Measurements from ENCODE around the gene TP53BP2.

Gene TP53BP2

DNA sequence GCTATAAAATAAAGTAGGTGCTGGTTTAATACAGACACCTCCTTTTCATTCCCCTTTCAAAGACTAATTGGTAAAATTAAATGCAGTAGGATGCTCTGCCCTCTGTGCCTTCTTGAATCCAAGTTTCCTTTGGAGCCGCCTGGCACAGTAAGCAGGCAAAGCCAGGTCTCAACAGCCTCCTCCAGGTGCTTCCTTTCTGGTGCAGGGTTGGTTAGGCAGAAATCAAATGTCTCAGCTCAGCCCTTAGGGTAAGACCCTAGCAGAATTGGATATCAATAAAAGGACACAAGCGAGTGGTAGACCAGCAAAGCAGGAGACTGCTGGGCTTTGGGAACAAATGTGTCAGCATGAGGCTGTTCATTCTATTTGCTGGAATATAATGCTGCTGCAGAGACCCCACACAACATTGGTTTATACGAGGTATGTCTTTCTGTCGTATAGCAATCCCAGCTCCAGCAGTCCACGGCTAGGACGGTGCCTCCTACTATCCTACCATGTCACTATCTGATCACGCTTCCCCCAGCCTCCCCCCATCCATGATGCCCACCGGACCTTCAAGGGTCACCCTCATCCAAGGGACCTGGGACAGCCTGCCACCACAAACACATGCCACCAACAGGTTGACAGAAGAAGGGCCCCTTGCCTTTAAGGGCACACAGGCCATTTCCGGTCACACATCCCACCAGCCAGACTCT, 75.0 kb downstream of the TP53BP2 start:
- no peak for TF ChIP-seq POLR2A (IDR thresholded peaks at IDR 0.05; ENCODE audit: low read depth, low read length)
- no peak for TF ChIP-seq TAF1 (IDR thresholded peaks at IDR 0.05; ENCODE audit: borderline replicate concordance, low read depth, low read length)
- no peak for TF ChIP-seq POLR2AphosphoS5 (IDR thresholded peaks at IDR 0.05; ENCODE audit: low read depth, low read length)
- no peak for DNase-seq (ENCODE audit: insufficient read length)
- FAIRE-seq, result no peak

DNA sequence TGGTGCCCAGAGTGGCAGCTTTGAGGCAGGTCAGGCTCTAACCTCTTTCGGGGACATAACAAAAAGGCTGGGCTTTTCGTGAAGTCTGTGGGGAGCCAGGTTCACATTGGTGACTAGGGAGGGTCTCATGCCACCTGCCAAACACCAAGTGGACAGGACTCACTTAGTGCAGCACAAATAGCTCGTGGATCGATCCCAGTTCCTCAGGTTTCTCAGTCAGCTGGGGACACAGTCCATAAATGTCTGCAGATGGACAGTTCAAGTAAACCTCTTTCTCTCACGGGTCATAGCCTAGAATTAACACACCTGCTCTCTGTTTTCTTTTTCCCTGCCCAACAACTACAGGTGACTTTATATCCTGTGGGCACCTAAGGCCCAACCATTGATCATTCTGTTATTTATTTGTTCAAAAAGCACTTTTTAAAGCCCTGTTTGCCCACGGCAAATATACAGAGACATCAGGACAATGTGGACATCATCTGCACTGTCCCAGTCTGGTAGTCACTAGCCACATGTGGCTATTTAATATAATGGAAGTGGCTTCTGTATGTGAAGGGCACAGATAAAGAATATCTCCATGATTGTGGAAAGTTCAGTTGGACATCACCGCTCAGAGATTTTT, 79.9 kb downstream of the TP53BP2 start:
- DNase-seq (ENCODE audit: insufficient read length) (no peak), FAIRE-seq (no peak)
- no peak for TF ChIP-seq TAF1 (IDR thresholded peaks at IDR 0.05; ENCODE audit: borderline replicate concordance, low read depth, low read length)
- no peak for TF ChIP-seq POLR2A (IDR thresholded peaks at IDR 0.05; ENCODE audit: low read depth, low read length)

DNA sequence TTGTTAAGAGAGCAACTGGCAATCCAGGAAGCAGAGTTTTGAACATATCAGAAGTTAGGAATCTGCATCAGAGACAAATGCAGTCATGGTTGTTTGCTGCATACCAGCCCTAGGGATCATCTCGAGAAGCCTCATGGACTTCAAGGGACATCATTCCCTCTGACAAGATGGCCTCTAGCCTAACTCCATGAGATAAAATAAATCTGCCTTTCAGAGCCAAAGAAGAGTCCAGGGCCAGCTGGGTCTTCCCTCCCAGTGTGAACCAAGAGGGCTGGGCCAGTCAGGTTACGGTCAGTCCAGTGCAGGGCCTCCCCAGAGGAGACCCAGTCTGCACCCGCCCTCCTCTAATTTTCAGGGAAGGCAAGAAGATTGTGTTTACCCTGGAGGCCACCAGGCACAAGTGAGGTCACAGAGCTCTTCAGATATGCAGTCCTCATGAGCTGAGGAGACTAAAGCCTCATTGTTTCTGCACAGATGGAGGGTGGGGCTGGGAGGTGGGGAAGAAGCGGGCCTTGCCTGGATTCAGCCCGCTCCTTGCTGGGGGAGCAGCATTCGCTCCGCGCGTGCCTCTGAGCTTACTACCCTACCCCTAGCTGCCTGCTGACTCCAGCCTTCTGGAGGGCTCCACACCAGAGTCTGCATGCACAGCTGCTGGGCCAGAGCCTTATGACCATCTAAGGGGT, 80.6 kb downstream of the TP53BP2 start:
- no peak for TF ChIP-seq POLR2AphosphoS5 (IDR thresholded peaks at IDR 0.05; ENCODE audit: low read depth, low read length)
- no peak for TF ChIP-seq TAF1 (IDR thresholded peaks at IDR 0.05; ENCODE audit: borderline replicate concordance, low read depth, low read length)
- TF ChIP-seq POLR2A (IDR thresholded peaks at IDR 0.05; ENCODE audit: low read depth, low read length), result no peak
- no peak for DNase-seq (ENCODE audit: insufficient read length)
- no peak for FAIRE-seq

DNA sequence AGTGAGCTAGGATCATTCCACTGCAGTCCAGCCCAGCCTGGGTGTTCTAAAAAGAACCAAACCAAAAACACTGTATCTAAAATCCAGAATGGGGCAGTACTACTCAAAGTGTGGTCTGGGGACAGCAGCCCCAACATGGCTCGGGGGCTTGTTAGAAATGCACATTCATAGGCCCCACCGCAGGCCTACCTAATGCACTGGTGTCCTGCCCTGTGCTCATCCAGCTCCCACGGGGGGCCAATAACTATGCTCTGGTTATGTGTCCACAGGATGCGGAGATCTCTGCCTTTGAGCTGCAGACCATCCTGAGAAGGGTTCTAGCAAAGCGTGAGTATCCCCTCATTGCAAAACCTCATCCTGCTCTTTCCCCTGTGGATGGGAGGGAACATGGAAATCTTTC, 81.9 kb downstream of the TP53BP2 start:
- TF ChIP-seq TAF1 (IDR thresholded peaks at IDR 0.05; ENCODE audit: borderline replicate concordance, low read depth, low read length), result no peak
- no peak for TF ChIP-seq POLR2AphosphoS5 (IDR thresholded peaks at IDR 0.05; ENCODE audit: low read depth, low read length)
- no peak for TF ChIP-seq POLR2A (IDR thresholded peaks at IDR 0.05; ENCODE audit: low read depth, low read length)
- FAIRE-seq, result no peak
- no peak for DNase-seq (ENCODE audit: insufficient read length)

DNA sequence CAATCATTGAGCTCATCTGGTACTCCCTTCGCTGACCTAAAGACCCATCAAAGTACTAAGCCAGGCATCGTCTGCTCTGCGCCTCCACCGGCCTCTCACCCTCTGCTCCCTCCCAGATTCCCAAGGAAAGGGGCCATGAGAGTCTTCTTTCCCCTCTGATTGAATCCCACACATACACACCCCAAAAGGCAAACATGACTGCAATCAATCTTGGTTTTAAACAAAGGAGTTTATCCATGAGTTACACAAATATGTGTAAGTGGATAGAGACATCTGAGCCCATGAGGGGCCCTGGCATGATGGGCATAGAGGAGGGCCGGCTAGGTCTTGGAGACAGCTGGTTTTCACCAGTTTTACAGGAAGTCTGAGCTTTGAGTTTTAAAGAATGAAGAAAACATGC, 82.5 kb downstream of the TP53BP2 start:
- TF ChIP-seq POLR2A (IDR thresholded peaks at IDR 0.05; ENCODE audit: low read depth, low read length) (no peak), POLR2AphosphoS5 (IDR thresholded peaks at IDR 0.05; ENCODE audit: low read depth, low read length) (no peak), TAF1 (IDR thresholded peaks at IDR 0.05; ENCODE audit: borderline replicate concordance, low read depth, low read length) (no peak)
- DNase-seq (ENCODE audit: insufficient read length) (no peak), FAIRE-seq (no peak)

DNA sequence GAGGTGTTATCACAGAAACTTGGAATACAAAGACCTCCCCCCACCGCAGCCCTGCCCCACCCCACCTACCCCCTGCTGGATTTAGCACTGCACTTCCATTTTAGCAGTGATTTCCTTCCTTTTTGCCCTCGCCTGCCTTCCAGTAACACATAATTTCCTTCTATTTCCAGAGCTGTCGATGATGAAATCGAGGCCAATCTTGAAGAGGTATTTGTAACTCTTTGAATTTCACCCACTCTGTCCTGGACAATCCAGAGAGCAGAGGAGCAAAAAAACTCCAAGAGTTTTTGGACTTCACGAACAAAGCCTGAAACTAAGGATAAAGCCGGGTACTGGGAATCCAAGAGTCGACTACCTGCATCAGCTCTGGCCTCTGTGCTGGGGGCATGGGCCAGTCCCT, 84.3 kb downstream of the TP53BP2 start:
- TF ChIP-seq TAF1 (IDR thresholded peaks at IDR 0.05; ENCODE audit: borderline replicate concordance, low read depth, low read length), result no peak
- TF ChIP-seq POLR2AphosphoS5 (IDR thresholded peaks at IDR 0.05; ENCODE audit: low read depth, low read length), result no peak
- TF ChIP-seq POLR2A (IDR thresholded peaks at IDR 0.05; ENCODE audit: low read depth, low read length), result no peak
- DNase-seq (ENCODE audit: insufficient read length), result no peak
- FAIRE-seq, result no peak

DNA sequence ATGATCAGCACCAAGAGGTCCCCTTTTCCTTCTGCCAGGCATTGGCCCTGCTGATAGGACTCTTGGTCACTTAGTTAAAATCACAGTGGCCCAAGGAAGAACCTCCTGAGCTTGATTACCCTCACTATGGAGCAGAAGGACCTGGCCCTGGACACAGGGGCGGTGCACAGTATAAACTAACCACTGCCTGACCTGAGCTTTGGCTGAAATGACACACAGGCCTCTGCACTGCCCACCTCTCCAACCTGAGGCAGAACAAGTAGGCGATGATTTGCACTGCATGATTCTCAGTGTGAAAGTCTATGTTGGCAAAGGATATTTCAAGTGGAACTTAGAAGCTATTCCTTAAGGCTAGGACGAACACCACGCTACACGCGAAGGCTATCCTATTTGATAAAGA, 84.9 kb downstream of the TP53BP2 start:
- TF ChIP-seq POLR2AphosphoS5 (IDR thresholded peaks at IDR 0.05; ENCODE audit: low read depth, low read length) (no peak), POLR2A (IDR thresholded peaks at IDR 0.05; ENCODE audit: low read depth, low read length) (no peak), TAF1 (IDR thresholded peaks at IDR 0.05; ENCODE audit: borderline replicate concordance, low read depth, low read length) (no peak)
- DNase-seq (ENCODE audit: insufficient read length) (no peak), FAIRE-seq (no peak)

DNA sequence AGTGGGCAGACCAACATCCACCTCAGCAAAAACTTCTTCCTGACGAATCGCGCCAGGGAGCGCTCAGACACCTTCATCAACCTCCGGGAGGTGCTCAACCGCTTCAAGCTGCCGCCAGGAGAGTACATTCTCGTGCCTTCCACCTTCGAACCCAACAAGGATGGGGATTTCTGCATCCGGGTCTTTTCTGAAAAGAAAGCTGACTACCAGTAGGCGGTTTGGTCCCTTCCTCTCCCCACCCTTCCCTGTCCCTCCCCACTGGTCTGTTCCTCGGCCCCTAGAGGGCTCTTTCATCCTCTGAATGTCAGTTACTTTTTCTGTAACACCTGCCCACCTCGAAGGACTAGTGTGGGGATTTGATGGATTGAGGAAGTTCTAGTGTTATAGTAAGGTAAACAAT, 86.5 kb downstream of the TP53BP2 start:
- FAIRE-seq (no peak), DNase-seq (ENCODE audit: insufficient read length) (no peak)
- TF ChIP-seq TAF1 (IDR thresholded peaks at IDR 0.05; ENCODE audit: borderline replicate concordance, low read depth, low read length), result no peak
- no peak for TF ChIP-seq POLR2A (IDR thresholded peaks at IDR 0.05; ENCODE audit: low read depth, low read length)

DNA sequence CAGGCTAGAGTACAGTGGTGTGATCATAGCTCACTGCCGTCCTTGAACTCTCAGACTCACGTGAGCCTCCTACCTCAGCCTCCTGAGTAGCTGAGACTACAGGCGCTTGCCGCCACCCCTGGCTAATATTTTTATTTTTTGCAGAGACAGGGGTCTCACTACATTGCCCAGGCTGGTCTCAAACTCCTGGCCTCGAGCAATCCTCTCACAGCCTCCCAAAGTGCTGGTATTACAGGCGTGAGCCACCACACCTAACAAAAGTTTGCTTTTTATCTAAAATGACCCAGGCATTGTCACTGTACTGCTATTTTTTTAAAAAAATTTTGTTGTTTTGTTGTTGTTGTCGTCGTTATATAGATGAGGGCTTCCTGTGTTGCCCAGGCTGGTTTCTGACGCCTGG, 87.0 kb downstream of the TP53BP2 start:
- TF ChIP-seq POLR2A (IDR thresholded peaks at IDR 0.05; ENCODE audit: low read depth, low read length) (no peak), POLR2AphosphoS5 (IDR thresholded peaks at IDR 0.05; ENCODE audit: low read depth, low read length) (no peak), TAF1 (IDR thresholded peaks at IDR 0.05; ENCODE audit: borderline replicate concordance, low read depth, low read length) (no peak)
- FAIRE-seq (no peak), DNase-seq (ENCODE audit: insufficient read length) (no peak)

DNA sequence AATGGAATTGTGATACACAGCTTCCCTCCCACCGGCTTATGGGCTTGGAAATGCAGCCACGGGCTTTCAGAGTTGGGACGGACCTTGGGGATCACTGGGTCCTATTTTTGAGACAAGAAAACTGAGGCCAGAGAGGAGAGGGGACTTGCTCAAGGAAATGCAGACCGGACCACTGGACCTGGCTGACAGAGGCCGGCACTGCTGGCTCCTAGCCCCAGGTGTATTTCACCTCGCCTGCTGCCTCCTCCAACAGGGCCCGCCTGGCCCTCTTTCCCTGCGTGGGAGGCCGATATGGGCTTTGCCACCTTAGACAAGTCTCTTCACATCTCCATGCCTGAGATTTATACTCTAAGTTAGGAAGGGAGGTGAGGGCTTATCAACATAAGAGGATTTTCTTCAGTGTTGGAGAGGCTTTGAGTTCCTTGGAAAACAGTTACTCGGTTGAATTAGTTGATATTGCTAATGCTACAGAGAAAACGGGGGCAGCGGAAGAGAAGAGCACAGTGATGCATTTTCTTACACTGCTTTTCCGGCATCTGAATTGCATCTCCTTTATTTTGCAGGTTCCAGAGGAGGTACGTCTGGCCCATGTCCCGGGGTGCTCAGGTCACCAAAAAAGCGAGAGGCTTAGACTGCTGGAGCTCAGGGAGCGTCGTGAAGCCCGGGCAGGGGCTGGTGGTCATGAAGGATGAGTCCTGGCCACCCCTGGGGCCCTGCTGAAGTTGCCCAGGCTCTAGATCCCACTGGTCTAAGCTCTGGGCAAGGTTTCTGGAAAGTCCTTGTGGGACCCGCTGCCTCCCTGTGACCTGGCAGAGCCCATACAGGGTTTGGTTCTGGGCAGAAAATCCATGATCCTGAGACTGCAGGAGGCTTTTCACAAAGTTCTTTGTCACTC, 88.7 kb downstream of the TP53BP2 start:
- no peak for DNase-seq (ENCODE audit: insufficient read length)
- TF ChIP-seq POLR2AphosphoS5 (IDR thresholded peaks at IDR 0.05; ENCODE audit: low read depth, low read length), result no peak
- TF ChIP-seq TAF1 (IDR thresholded peaks at IDR 0.05; ENCODE audit: borderline replicate concordance, low read depth, low read length), result no peak
- FAIRE-seq, result no peak

DNA sequence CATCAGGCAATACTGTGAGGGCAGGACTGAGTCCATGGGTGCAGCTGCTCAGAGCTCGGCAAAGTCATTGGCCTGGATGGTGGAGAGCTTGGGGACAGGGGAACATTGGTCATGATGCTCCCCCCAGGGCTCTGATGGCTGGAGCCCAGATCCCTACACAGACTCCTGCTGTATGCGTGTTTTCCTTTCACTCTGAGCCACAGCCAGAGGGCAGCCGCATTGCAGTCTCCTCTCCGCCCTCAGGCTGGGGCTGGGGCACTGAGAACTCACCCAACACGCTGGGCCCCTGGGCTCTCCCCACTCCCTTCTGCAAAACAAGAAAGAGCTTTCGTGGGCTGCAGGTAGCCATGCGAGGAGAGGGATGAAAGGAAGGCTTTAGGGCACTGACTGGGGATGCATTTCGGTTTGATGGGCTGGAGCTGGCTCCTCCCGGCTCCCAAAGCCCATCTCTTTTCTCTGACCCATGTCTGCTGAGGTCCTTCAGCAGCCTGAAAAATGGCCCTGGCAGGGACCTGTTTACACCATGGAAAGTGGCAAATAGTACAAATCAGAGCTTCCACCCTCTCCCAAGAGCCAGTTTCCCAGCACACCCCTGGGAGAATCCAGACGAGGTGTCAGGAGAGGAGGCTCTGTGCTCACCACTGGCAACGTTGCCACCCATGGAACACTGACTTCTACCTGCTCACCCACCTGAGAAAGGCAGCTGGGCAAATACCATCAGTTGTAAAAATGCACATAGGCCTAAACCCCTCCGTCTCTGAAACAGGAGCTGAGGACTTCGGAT, 89.6 kb downstream of the TP53BP2 start:
- TF ChIP-seq POLR2AphosphoS5 (IDR thresholded peaks at IDR 0.05; ENCODE audit: low read depth, low read length) (0 out of 2 replicates have a peak, but pooled peaks have one; percentile 5), POLR2A (IDR thresholded peaks at IDR 0.05; ENCODE audit: low read depth, low read length) (no peak), TAF1 (IDR thresholded peaks at IDR 0.05; ENCODE audit: borderline replicate concordance, low read depth, low read length) (no peak)
- no peak for DNase-seq (ENCODE audit: insufficient read length)
- FAIRE-seq, result no peak

All from GM12892 (cell line).